ENCODE measurements around the gene FBXL5.

DNA sequence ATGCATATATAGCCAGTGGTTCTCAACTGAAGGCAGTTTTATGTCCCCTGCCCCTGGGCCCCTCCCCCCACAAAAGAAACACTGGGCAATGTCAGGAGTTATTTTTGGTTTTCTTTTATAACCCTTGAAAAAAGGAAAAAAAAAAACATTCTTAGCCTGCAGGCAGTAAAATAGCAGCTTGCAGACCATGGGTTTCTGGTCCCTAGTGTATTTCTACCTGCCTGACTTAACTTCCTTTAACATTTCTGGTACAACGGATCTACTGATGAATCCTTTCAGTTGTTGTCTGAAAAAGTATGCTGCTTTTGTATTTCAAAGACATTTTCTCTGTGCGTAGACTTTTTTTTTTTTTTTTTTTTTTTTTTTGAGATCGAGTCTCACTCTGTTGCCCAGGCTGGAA, 15.4 kb upstream of the FBXL5 start:
- TF ChIP-seq POLR2A (IDR thresholded peaks at IDR 0.05; ENCODE audit: low read depth, low read length) = no peak
- no peak for TF ChIP-seq POLR2AphosphoS5 (IDR thresholded peaks at IDR 0.05; ENCODE audit: low read depth, low read length)
- no peak for TF ChIP-seq TAF1 (IDR thresholded peaks at IDR 0.05; ENCODE audit: low read depth, low read length)
- no peak for TF ChIP-seq PAX5 (IDR thresholded peaks at IDR 0.05; ENCODE audit: insufficient read depth, low read length, severe bottlenecking)
- TF ChIP-seq SPI1 (IDR thresholded peaks at IDR 0.05; ENCODE audit: low read depth, low read length) = no peak
